GM19468 (cell line): ENCODE measurements around the gene ANGEL1.

Experiments used
- ATAC-seq: cut with Tn5 transposase; IDR thresholded peaks from one replicate; pipeline ENCODE4 v1.9.1; 2021; ENCODE audit warnings: mild to moderate bottlenecking, moderate library complexity, moderate number of reproducible peaks; ENCODE audit not compliant: unreplicated experiment; ENCODE audit errors: extremely low read depth

Gene ANGEL1, protein sequence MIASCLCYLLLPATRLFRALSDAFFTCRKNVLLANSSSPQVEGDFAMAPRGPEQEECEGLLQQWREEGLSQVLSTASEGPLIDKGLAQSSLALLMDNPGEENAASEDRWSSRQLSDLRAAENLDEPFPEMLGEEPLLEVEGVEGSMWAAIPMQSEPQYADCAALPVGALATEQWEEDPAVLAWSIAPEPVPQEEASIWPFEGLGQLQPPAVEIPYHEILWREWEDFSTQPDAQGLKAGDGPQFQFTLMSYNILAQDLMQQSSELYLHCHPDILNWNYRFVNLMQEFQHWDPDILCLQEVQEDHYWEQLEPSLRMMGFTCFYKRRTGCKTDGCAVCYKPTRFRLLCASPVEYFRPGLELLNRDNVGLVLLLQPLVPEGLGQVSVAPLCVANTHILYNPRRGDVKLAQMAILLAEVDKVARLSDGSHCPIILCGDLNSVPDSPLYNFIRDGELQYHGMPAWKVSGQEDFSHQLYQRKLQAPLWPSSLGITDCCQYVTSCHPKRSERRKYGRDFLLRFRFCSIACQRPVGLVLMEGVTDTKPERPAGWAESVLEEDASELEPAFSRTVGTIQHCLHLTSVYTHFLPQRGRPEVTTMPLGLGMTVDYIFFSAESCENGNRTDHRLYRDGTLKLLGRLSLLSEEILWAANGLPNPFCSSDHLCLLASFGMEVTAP

GRCh38 chr14:76812422-76813383, at the start of gene ANGEL1:
ANGEL1 (minus strand) TSS chr14:76812882; CDS start chr14:76812827, 55 bp downstream.
- no peak for ATAC-seq

- no peak for ATAC-seq
Measured at GRCh38 chr14:76861574-76862255, 49.0 kb upstream of the ANGEL1 start.

DNA sequence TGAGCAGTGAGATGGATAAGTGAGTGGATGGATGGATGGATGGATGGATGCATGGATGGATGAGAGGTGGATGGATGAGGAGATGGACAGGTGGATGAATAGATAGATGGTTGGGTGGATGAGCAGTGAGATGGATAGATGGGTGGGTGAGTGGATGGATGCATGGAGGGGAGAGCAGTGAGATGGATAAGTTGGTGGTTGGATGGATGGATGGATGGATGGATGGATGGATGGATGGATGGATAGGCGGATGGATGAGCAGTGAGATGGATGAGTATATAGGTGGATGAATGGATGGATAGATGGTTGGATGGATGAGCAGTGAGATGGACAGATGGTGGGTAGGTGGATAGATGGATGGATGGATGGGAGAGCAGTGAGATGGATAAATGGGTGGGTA, 44.1 kb upstream of the ANGEL1 start:
- no peak for ATAC-seq

GRCh38 chr14:76855066-76855465, 42.4 kb upstream of the ANGEL1 start:
- ATAC-seq, result no peak

- no peak for ATAC-seq
Measured at GRCh38 chr14:76848879-76849278, 36.2 kb upstream of the ANGEL1 start.

DNA sequence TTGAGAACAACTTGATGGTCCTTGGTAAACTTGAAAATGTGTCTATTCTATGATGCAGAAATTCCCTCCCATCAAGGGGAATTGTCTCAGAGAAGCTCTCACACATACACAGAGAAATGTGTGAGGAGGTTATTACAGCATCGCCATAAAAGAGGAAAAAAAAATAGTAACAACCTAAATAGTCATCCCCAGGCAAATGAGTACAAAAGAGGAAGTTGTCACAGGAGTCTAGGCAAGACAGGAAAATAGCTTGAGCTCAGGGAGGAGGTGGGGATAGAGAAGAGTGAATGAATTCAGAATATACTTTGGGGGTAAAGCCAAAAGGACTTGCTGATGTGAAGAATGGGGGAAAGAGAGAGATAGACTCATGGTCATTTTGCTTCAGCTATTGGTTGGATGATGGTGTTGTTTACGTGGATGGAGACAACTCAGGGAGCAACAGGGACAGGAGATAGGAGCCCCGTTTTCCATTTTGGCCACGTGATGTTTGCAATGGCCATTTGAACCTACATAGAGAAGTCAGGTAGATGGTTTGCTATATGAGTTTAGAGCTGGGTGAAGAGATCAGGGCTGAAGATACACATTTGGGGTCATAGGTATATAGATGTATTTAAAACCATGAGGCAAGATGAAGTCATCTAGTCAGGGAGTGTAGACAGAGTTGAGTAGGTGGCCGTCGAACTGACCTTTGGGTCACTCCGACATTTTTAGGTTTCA, 33.8 kb upstream of the ANGEL1 start:
- no peak for ATAC-seq

DNA sequence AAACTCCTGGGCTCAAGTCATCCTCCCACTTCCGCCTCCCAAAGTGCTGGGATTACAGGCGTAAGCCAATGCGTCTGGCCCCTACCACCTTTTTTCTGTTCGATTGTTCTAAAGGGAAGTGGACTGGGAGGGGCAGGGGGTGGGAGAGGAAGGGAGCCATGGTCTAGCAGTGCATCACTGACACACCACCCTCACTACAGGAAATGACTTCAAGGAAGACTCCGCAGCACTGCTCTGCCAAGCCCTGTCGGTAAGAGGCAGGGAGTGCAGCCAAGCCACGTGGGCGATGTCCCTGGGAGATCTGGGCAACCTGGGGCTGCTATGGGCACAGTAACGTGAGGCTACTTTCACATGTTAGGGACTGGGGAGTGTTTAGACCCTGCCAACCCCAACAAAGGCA, 31.5 kb upstream of the ANGEL1 start:
- no peak for ATAC-seq

GRCh38 chr14:76842414-76842813, 29.7 kb upstream of the ANGEL1 start:
- no peak for ATAC-seq

- no peak for ATAC-seq
Measured at GRCh38 chr14:76837524-76837923, 24.8 kb upstream of the ANGEL1 start.

DNA sequence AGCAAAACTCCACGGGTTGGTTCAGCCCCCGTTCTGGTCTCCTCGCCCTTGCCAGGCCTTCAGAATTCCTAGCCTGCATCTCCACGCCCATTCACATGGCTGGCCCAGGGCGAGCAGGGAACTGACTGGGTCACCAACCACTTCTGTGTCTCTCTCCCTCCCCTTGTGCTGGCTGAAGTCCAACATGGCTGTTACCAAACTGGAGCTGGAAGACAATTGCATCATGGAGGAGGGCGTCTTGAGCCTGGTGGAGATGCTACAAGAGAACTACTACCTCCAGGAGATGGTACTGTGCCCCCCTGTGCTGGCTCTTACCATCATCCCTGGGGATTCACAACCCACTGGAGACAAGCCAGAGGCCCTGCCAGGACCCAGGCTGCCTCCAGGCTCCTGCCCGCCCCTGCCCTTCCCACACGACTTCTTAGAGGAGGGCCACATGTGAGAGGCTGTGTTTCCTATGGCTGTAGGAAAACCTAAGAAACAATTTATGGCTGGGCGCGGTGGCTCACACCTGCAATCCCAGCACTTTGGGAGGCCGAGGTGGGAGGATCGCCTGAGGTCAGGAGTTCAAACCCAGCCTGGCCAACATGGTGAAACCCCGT, 23.4 kb upstream of the ANGEL1 start:
- no peak for ATAC-seq

- ATAC-seq, result no peak
Measured at GRCh38 chr14:76834241-76834661, 21.6 kb upstream of the ANGEL1 start.

DNA sequence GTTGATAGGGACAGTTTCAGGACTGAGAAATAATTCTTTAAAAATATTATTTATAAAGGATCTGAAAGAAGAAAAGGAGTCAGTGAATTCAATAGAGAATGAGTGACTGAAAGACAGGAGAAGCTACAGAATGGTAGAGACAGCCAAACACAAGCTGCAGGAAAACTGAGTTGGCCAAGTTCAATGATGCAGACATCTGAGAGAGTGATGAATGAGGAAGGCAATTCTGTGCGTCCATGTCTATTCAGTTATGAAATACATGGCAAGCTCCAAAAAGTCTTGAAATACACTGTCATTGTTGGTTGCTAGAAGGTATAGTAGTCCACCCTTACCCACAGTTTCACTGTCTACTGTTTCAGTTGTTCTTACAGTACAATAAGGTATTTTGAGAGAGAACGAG, 20.3 kb upstream of the ANGEL1 start:
- ATAC-seq, result no peak

GRCh38 chr14:76832503-76832988, 19.9 kb upstream of the ANGEL1 start:
- no peak for ATAC-seq

DNA sequence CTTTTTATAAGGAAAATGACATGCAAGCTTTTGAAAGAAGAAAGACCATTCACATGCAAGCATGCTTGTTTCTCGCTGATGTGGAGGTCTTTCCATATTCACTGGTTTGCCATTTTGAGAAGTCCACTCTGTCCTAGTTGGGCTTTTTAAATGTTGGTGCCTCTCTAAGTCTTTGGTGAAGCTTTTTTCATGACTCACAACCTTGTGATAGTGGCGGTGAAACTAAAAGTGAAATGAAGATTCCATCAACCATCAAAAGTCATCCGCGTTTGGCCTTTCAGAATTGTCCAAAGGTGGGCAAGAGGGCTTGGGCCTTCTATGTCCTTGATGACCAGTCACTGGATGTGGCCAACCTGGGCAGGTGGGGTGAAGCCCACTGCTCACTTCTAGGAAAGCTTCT, 17.9 kb upstream of the ANGEL1 start:
- no peak for ATAC-seq

GRCh38 chr14:76829650-76830421, 17.2 kb upstream of the ANGEL1 start:
- ATAC-seq, result no peak

- ATAC-seq, result no peak
Measured at GRCh38 chr14:76829013-76829365, 16.3 kb upstream of the ANGEL1 start.

- ATAC-seq, result no peak
Measured at GRCh38 chr14:76828339-76829012, 15.8 kb upstream of the ANGEL1 start.
